NK-92 (cell line): ENCODE measurements around the gene SDE2.
"Not testable (repeated sequence)": the region's sequence is repeated elsewhere in the genome, so short reads cannot be mapped to it uniquely, and the experiment has no call there.

ENCODE experiments used
- DNase-seq: peaks from one replicate; lab custom pipeline; 2025; ENCODE audit not compliant: unreplicated experiment; lab: John Stamatoyannopoulos, UW

Gene SDE2

DNA sequence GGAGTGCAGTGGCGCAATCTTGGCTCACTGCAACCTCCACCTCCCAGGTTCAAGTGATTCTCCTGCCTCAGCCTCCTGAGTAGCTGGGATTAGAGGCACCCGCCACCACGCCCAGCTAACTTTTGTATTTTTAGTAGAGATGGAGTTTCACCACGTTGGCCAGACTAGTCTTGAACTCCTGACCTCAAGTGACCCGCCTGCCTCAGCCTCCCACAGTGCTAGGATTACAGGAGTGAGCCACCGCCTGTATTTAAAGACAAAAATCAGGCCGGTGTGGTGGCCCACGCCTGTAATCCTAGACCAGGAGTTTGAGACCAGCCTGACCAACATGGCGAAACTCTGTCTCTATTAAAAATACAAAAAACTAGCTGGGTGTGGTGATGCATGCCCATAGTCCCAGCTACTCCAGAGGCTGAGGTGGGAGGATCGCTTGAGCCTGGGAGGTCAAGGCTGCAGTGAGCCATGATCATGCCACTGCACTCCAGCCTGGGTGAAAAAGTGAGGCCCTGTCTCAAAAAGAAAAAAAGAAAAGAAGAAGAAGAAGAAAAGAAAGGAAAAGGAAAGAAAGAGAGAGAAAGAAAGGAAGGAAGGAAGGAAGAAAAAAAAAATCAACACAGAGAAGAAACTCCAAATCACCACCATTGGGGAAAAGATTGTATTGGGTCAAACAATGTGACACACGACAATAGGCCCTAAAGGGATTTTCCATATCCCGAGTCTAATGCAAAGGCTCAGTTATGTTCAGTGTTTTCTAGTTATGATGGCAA is 8.2 kb upstream of the SDE2 start:
- not testable (repeated sequence) for DNase-seq

DNA sequence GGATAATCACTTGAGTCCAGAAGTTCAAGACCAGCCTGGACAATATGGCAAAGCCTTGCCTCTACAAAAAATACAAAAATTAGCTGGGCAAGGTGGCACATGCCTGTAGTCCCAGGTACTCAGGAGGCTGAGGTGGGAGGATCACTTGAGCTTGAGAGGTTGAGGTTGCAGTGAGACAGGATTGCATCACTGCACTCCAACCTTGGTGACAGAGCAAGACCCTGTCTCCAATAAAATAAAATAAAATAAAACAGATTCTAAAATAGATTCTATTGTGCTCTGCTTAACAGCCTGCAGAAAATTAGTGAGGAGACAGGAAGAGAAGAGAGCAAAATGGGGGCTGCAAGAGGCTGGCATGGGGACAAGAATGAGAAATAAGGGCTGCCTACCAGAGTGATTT is 7.5 kb upstream of the SDE2 start:
- DNase-seq, result no peak

DNA sequence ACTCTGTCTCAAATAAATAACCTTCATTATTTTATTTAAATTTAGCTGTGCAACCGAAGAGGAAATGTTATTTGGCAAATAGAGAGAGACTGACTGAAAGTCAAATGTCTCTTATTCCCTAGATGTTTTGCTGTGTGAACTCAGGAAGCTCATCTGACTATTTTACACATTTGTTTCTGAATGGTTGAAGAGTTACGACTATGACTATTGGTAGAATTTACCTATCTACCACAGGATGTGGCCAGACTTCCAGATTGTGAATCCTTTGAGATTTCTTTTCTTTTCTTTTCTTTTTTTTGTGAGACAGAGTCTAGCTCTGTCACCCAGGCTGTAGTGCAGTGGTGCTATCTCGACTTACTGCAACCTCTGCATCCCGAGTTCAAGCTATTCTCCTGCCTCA is 5.3 kb upstream of the SDE2 start:
- no peak for DNase-seq

DNA sequence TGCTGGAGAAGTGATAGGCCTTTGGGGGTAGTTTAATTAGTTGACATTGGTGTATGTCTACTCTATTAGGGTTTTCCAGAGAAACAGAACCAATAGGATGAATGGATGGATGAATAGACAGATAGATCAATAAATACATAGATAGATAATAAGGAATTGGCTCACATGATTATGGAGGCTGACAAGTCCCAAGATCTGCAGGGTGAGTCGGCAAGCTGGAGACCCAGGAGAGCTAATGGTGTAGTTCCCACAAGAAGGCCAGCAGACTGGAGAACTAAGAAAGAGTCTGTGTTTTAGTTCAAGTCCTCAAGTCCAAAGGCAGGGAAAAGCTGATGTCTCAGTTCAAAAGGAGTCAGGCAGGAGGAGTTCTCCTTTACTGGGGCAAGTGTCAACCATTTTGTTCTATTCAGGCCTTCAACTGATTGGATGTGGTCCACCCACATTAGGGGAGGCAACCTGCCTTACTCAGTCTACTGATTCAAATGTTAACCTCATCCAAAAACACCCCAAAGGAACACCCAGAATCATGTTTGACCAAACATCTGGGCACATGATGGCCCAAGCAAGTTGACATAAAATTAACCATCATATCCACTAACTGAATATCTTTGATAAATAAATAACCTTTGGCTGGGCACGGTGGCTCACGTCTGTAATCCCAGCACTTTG is 4.5 kb upstream of the SDE2 start:
- no peak for DNase-seq

DNA sequence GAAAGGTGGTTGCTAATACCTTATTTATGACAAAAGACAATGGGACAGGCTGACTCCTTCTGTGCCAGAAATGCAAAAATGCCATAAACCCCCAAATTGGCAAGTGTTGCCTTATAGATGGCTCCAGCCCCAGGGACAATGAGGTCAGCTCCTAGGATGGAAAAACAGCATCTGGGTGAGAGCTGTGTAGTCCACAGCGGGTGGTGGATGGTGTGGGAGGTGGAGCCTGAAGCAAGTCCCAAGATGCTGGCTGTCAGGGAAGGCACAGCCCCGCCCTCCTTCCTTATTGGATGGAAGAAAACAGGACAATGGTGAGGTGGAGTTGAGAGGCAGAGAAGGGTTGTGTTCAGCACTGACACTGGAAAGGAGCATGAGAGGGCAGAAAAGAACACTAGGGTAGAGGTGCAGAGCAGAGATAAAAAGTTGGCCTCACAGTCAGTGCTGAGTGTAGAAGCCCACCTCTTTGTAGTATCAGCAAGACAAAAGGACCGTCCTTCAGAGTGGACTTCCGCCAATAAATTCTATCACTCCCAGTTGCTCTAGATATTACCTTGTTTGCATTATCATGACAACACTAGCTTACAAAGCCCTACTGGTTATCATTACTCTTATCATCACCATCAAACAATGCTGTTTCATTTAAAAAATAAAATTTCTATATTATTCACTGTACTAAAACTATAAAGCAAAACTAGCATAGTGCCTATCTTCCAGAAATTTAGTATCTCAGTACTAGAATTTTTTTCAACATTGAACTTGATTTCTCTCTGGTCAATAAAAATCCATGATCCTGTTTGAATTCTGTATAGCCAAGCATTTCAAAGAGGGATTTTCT is 3.7 kb upstream of the SDE2 start:
- DNase-seq, result no peak

DNA sequence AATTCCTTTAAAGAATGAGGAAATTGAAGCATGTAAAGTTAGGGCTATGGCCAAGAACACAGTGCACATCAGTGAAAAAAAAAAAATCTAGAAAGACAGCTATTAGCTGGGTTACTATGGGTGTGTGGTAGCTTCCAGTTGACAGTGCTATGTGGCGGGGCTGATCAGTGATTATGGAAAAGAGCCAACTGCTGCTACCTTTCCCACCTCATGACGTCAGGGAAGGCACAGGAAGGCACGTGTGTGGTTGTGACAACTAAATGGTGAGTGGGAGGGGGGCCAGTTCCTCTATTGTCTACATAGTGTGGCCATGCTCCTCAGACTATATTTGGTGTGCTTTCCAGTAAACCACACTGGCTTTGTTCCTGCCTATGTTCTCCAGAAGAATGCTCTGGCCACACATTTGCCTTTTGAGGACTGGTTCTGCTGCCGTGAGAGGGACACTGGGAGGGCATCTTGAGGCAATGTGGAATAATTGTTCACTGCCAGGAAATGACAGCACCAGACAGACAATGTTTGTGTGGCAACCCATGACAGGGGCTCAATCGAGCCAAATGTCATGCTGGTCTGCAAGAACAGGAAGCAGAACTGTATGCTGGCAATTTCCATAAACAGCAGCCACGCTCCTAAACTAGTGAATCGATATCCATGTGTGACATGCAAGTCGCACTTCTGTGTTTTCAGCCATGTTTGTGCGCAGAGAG is 3.0 kb upstream of the SDE2 start:
- no peak for DNase-seq

DNA sequence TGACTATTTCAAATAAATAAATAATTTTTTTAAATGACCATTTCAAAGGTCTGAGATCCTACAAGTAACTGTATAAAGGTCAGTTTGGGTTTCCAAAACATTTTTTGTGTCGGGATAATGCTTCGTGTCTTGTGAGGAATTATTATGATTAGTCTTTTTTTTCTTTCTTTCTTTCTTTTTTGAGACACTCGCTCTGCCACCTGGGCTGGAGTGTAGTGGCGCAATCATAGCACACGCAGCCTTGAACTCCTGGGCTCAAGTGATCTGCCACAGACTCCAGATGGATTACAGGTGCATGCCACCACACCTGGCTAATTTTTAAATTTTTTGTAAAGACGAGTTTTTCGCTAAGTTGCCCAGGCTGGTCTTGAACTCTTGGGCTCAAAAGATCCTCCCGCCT is 1.9 kb upstream of the SDE2 start:
- no peak for DNase-seq

DNA sequence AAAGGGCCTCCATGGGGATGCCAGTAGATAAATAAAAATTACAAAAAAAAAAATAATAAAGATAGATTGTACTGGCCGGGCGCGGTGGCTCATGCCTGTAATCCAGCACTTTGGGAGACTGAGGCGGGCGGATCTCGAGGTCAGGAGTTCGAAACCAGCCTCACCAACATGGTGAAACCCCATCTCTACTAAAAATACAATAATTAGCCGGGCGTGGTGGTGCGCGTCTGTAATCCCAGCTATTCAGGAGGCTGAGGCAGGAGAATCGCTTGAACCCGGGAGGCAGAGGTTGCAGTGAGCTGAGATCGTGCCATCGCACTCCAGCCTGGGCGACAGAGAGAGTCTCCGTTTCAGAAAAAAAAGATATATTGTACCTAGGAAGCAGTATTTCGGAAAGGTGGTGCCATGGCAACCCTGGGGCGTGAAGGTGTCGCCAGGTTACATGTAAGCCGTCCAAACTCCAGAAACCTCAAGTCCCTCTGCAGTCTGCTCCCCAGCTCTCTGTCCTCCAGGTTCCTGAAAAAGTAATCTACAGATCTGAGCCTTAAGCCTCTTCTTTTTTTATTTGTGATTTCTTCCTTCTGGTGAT is 1.4 kb upstream of the SDE2 start:
- not testable (repeated sequence) for DNase-seq

DNA sequence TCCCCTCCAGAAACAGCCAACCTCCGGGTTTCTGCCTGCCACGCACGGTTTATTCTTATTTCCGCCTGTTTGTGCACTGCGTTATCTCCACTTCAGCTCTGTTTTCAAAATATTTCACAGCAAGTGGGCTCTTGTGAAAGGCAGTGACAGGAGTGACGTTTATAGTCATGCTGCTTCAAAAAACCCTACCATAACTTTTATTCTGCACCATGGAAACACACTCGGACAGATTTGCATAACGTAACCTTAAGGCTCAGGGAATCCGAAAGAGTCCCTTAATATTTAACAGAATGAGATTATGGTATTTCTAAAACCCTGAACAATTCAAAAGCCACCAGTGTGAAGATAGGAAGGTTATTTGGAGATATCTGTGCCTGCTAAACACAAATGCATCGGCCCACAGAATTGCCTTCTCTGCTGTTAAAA is 782 bp upstream of the SDE2 start:
- no peak for DNase-seq

DNA sequence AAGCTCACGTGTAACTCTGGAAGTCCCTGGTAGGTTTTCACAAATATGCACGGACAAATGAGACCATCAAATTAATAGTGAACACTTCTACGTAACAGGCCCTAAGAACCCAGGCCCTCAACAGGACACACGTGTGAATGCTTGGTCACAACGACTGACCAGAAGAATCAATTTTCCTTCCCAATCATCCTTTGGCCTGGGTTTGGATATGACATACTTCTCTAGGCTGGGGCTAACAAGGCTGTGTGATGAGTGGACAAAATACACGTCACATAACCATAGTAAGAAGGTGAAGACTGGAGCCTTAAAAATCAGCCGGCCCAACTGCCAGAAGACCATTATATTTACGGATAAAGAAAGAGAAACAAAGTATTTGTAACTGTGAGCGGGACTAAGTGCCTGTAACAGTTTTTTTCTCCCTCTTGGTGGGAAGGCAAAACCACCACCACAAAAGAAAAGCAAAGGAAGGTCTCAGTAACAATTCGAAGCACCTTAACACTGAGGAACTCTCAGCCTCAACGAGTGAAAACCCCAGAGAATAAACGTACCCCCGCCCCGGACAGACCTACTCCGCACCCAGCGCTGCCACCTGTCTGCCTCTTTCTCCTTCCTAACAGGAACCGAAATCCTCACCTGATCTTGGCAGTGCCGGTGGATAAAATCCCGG is 450 bp downstream of the SDE2 start:
- DNase-seq, result no peak

DNA sequence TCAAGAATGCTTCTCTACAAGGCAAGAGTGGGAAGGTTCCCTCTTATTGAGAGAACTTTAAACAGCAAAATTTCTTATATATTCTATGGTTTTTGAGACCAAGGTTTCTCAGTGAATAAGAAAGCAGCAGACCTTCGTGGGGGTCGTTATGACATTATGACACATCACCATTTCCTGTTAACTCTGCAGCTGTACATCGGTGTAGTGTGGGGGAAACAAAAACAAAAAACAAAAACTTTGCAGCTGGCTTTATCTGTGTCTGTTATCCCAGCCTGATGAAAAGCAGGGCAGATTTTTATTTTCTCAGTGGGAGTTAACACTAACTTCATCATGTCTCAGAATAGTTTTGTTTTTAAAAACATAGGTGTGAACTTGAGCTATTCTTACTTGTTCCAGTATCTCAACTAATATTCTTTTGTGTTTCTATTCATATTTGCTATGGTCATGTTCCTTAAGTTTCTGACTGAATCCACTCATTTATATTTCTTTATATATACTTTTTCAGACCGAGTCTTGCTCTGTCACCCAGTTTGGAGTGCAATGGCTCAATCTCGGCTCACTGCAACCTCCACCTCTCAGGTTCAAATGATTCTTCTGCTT is 2.1 kb downstream of the SDE2 start:
- no peak for DNase-seq

DNA sequence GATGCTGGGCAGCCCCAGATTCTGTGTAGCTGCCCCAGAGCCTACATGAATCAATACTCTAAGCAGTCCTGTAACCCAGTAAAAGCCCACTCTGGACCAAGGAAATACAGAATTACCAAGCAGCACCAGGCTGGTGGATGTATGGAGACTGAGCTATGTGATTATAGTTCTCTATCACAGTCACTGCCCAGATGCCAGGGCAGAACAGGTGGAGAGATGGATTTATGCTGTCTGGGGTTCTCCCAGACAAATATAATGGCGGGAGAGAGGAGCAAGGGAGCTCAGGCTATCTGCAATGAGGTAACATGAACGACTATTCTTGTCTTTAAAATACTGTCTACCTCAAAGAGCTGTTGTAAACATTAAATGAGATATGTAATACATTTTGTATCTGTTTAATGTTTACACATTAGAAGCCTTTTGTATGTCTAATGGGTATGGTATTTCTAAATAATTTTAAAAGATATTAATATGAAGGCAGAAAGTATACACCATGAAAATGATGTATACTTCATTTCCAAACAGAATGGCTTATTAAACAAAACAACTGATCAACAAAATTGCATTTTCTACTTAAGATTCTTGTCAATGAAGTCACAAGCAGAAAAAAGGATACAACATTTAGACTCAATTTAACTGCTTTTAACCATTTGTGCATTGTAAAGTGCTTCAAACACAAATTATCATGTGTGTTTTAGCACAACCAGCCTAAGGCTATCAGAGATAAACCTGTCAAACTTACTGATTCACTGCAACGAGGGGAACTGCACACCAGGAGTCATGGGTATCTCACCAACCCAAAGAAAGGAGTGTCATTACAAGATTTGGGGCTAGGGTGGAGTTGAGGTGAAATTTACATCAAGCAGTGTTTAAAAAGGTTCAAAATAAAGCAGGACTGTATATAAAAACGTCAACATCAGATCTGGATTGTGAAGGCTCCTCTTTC is 3.0 kb downstream of the SDE2 start:
- no peak for DNase-seq

DNA sequence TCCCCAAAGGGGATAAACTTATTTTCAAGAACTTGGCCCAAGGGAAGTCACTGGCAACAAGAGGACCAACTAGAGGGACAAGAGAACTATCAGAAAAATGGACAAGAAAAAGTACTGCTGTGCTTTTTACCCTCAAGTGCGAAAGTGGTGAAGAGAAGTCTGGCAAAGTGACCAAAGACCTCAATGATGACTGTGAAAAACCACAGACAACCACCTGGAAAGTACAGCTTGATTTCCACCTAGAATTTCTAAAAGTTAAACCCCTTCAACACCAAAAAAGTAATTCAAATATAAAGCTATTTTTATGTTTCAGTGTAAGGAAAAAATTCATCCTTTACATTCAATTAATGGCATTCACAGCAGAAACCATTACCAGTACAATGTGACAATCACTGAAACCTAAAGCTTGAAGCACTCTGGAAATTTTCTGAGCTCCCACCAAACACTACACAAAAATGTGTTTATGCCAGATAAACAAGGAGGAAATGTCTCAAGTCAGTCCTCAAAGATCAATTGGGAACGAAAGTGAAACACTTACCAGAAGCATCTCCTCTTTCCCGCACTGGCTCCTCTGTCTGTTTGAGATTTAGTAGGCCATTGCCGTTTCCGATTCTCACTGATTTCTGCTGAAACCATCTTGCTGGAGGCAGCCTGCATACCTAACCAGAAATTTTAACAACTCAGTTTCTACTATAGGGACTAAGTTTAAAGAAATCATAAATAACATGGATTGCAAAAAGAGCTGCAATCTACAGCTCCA is 8.3 kb downstream of the SDE2 start:
- no peak for DNase-seq

DNA sequence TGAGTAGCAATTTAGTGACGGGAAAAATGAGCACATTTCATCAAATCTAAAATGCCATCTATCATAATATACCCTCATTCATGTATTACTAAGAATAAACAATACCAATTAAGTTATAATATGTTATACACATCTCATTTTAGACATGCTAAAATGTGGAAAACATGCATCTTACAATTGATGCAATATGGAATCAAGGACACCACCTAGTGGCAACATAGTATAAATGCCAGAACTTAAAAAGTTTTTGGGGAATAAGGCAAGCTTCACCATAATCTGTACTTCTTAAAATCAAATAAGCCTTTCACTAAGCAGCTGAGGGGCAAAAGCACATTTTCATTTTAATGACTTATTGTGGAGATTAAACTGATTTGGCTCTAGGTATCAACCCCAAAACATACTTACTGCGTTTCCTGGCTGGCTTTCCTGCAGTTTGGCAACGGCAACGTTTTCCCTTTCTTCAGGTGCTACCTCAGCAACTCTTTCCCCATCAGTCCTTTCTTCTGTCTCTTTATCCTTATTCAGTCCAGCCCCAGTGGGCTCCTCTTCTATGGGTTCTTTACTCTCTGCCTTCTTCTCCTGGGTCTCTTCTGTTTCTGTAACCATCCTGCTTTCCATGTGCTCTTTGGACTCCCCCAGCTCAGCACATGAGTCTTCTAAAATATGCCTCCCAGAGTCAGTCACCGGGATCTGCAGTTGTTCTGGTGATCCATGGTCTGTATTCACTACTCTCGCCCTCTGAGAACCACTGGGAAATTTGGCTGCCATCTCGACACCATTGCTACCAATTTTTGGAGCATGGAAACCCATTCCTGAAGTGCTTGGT is 11.4 kb downstream of the SDE2 start:
- no peak for DNase-seq

DNA sequence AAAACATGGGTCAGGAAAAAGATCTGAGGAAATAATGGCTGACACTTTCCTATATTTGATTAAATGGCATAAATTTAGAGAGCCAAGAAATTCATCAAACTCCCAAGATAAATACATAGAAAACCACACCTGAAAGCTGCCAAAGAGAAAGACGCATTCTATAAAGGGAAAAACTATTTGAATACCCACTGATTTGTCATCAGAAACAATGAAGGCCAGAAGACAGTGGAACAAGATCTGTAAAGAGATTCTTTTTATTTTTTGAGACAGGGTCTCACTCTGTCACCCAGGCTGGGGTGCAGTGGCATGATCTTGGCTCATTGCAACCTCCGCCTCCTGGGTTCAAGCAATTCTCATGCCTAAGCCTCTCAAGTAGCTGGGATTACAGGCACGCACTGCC is 17.4 kb downstream of the SDE2 start:
- DNase-seq, result no peak

DNA sequence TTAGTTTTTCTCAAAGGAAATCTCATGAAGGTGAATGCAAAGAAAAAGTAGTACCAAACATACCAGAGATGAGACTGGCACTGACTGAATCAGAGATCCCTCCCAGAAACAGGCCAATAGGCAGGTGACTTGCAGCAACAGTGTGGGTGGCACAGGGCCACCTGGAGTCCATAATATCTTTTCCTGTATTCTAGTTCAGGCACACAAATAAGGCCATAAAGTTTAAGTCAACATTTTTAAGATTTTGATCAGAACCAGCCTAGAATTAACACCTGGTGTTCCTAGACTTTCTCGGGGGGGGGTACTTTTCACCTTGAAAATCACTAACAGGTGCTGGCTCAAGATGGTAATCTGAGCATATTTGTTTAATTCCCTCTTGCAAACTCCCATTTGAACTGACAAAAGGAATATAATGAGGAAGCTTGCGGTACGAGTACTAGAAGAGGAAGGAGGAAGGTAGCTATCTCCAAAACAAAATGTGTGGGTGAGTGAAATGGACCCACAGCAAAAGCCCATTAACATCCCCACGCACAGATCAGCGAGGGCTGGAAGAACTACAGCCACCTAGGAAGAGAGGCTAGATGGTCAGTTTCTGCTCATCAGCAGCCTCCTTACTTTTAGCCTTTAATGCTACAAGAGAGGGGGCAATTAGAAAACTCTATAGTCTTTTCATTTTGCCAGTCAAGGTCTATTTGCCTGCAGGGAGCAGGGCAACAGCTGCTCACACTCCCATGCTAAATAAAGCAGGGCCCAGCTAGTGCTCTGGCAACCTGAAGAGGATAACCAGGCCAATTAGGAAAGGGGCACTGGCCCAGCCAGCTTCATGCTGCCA is 18.9 kb downstream of the SDE2 start:
- DNase-seq, result no peak
